ENCODE measurements around the gene MTERF1.

GRCh38 chr7:91865511-91865910 lies 15.0 kb downstream of the MTERF1 start:
- TF ChIP-seq CTCF (IDR thresholded peaks at IDR 0.05) (no peak), POLR2A (IDR thresholded peaks at IDR 0.05) (no peak)

Measured in uterus (tissue), 2 donors.